Left lung (tissue), 10 donors: ENCODE measurements around the gene RNF44. TPM values are rescaled to one million over a fixed set of nuclear protein-coding genes. Genes with fewer than 3 reads are reported as not detected.

Experiments
- ATAC-seq: fragments of 200-7000 bp; cut with Tn5 transposase; one replicate; pipeline ENCODE4 v1.9.1; 2020; ENCODE audit warnings: moderate library complexity
- DNase-seq, 4 donors: peaks; one replicate each; pipeline ENCODE4 v3.0.0-alpha.2; 2013 to 2020
- H3K27ac ChIP-seq, 2 donors: fragments of 200-600 bp; sonication (generic) in 1 of 2; one replicate each; pipeline versions ENCODE4 v1.5.0 to v1.8.0; 2020 to 2021
- H3K27me3 ChIP-seq, 2 donors: fragments of 200-600 bp; sonication (generic) in 1 of 2; one replicate each; pipeline versions ENCODE4 v1.5.0 to v1.8.0; 2020 to 2021
- H3K36me3 ChIP-seq, 2 donors: fragments of 200-600 bp; sonication (generic) in 1 of 2; one replicate each; pipeline versions ENCODE4 v1.5.0 to v1.8.0; 2020 to 2021
- H3K4me1 ChIP-seq, 2 donors: fragments of 200-600 bp; one replicate each; pipeline ENCODE4 v1.8.0; 2021
- H3K4me3 ChIP-seq, 2 donors: fragments of 200-600 bp; sonication (generic) in 1 of 2; one replicate each; pipeline versions ENCODE4 v1.5.0 to v1.8.0; 2020 to 2021; ENCODE audit warnings: mild to moderate bottlenecking in 1 of 2
- H3K9me3 ChIP-seq, 2 donors: fragments of 200-600 bp; sonication (generic) in 1 of 2; one replicate each; pipeline versions ENCODE4 v1.5.0 to v1.8.0; 2020 to 2021
- intact Hi-C, 2 donors: fragments of 100-400 bp; cut with DNase I; formaldehyde crosslinking; loops; one replicate each; pipeline versions ENCODE4 v1.11.2 to v1.14.2; 2022
- polyA plus RNA-seq, 6 donors: library from polyadenylated mRNA; unstranded; fragments of 120-200 nt; gene quantifications; one replicate each; pipeline ENCODE4 v1.2.1, GENCODE V29; 2013; ENCODE audit not compliant: insufficient read length in 6 of 6
- total RNA-seq, 2 donors: library from RNA; stranded (reverse); fragmentation: NEBNext Ultra II Directional; extraction: Animal tissue kit (Norgen Biotek cat#: 25700); gene quantifications; one replicate each; pipeline ENCODE4 v1.2.1, GENCODE V29; 2021
- TF ChIP-seq, protein P1 (sequence below), 2 donors: fragments of 200-600 bp; sonication (generic) in 1 of 2; IDR thresholded peaks; one replicate each; pipeline versions ENCODE4 v1.5.0 to v1.8.0; 2021; ENCODE audit warnings: antibody characterized with exemption in 2 of 2
- donor health status: DM: no; HTN: yes; CAD: no.
- donor health status: DM: no; HTN: no; CAD: no.

The RNF44 gene
- total and polyA plus RNA-seq, 8 donors = 37.6 to 61.7 (median 45.0) TPM

- ATAC-seq (peak; percentile 92), DNase-seq (peak in 3 of 4 donors; percentile 44 to 78 (median 47))
- TF ChIP-seq, protein P1, sequence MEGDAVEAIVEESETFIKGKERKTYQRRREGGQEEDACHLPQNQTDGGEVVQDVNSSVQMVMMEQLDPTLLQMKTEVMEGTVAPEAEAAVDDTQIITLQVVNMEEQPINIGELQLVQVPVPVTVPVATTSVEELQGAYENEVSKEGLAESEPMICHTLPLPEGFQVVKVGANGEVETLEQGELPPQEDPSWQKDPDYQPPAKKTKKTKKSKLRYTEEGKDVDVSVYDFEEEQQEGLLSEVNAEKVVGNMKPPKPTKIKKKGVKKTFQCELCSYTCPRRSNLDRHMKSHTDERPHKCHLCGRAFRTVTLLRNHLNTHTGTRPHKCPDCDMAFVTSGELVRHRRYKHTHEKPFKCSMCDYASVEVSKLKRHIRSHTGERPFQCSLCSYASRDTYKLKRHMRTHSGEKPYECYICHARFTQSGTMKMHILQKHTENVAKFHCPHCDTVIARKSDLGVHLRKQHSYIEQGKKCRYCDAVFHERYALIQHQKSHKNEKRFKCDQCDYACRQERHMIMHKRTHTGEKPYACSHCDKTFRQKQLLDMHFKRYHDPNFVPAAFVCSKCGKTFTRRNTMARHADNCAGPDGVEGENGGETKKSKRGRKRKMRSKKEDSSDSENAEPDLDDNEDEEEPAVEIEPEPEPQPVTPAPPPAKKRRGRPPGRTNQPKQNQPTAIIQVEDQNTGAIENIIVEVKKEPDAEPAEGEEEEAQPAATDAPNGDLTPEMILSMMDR (IDR thresholded peaks at IDR 0.05) = peak; percentile 27 to 38
Observed at GRCh38 chr5:176578391-176578808, 41.2 kb upstream of the RNF44 start.

GRCh38 chr5:176577312-176578176, 40.3 kb upstream of the RNF44 start:
- no peaks in the 10 kb centered on the region for H3K9me3 ChIP-seq
- no peak overlapping the region for H3K27ac ChIP-seq
- peak in 1 of 4 donors; percentile 78 for DNase-seq
- no peaks in the 10 kb centered on the region for H3K36me3 ChIP-seq
- no peak for ATAC-seq
- TF ChIP-seq, protein P1 (IDR thresholded peaks at IDR 0.05) = no peak
- peaks cover 0 to 8% of the 10 kb centered on the region in 2 donors for H3K27me3 ChIP-seq
- H3K4me3 ChIP-seq = no peak overlapping the region
- H3K4me1 ChIP-seq = no peaks in the 10 kb centered on the region
- intact Hi-C loops = no loop called here

More at GRCh38 chr5:176578391-176578808, 41.2 kb upstream of the RNF44 start:
- H3K36me3 ChIP-seq = no peaks in the 10 kb centered on the region
- intact Hi-C loops = no loop called here
- no peaks in the 10 kb centered on the region for H3K9me3 ChIP-seq
- H3K27me3 ChIP-seq = no peaks in the 10 kb centered on the region
- no peak overlapping the region for H3K4me3 ChIP-seq
- H3K4me1 ChIP-seq = no peaks in the 10 kb centered on the region
- H3K27ac ChIP-seq = no peak overlapping the region

- Histone ChIP-seq H3K9me3 (no peaks in the 10 kb centered on the region), H3K36me3 (no peaks in the 10 kb centered on the region), H3K27ac (no peak overlapping the region), H3K4me3 (no peak overlapping the region), H3K4me1 (no peaks in the 10 kb centered on the region), H3K27me3 (peaks cover 0 to 26% of the 10 kb centered on the region in 2 donors)
- TF ChIP-seq, protein P1 (IDR thresholded peaks at IDR 0.05) = no peak
- DNase-seq = peak in 1 of 4 donors; percentile 73
- no peak for ATAC-seq
- intact Hi-C loops = no loop called here
Observed at GRCh38 chr5:176575488-176576422, 38.6 kb upstream of the RNF44 start.

DNA sequence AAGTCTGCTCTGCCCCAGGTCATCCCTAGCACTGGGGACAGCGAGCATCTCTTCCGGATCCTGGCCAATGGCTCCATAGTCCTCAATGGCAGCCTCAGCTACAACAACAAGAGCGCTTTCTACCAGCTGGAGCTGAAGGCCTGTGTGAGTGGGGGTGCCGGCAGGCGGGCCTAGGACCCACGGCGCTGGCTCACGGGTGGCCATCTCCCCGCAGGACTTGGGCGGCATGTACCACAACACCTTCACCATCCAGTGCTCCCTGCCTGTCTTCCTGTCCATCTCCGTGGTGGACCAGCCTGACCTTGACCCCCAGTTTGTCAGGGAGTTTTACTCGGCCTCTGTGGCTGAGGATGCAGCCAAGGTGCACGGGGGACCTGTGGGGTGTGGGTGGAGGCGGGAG, 37.9 kb upstream of the RNF44 start:
- TF ChIP-seq, protein P1 (IDR thresholded peaks at IDR 0.05) = no peak
- Histone ChIP-seq H3K36me3 (no peaks in the 10 kb centered on the region), H3K27me3 (peaks cover 0 to 31% of the 10 kb centered on the region in 2 donors), H3K27ac (no peak overlapping the region), H3K4me1 (no peaks in the 10 kb centered on the region), H3K4me3 (no peak overlapping the region), H3K9me3 (no peaks in the 10 kb centered on the region)
- DNase-seq (no peak), ATAC-seq (no peak)
- intact Hi-C loops = no loop called here

GRCh38 chr5:176574297-176574591, 37.0 kb upstream of the RNF44 start:
- Histone ChIP-seq H3K36me3 (no peaks in the 10 kb centered on the region), H3K9me3 (no peaks in the 10 kb centered on the region), H3K4me1 (no peaks in the 10 kb centered on the region), H3K27me3 (peaks cover 0 to 31% of the 10 kb centered on the region in 2 donors), H3K27ac (no peak overlapping the region), H3K4me3 (no peak overlapping the region)
- no peak for ATAC-seq
- intact Hi-C loops = no loop called here
- no peak for DNase-seq
- TF ChIP-seq, protein P1 (IDR thresholded peaks at IDR 0.05) = no peak
